GOT3 (cell line): ENCODE data around the gene UNC119.
"Not testable (repeated sequence)": the region's sequence is repeated elsewhere in the genome, so short reads cannot be mapped to it uniquely, and the experiment has no call there.

ENCODE experiments used
- DNase-seq: peaks from one replicate; lab custom pipeline; 2025; ENCODE audit warnings: mixed read lengths; lab: John Stamatoyannopoulos, UW

UNC119 gene

GRCh38 chr17:28552176-28552999 is at the start of gene UNC119:
TSS of gene UNC119 (minus strand) at chr17:28552624. CDS start at chr17:28552557, 67 bp downstream.
- no peak for DNase-seq

GRCh38 chr17:28599311-28600184 is 47.1 kb upstream of the UNC119 start:
- DNase-seq = peak; percentile 43

- DNase-seq = peak; percentile 70
These were observed 46.4 kb upstream of the UNC119 start, which contains the start of gene SPAG5 for GRCh38 chr17:28598799-28599310. TSS of gene SPAG5 (minus strand) at chr17:28599025. CDS start at chr17:28598946, 79 bp downstream.

- DNase-seq = no peak
These were observed 46.0 kb upstream of the UNC119 start for GRCh38 chr17:28598389-28598788.

GRCh38 chr17:28597606-28598383 is 45.4 kb upstream of the UNC119 start:
- DNase-seq = no peak

GRCh38 chr17:28592260-28592659 is 39.8 kb upstream of the UNC119 start:
- DNase-seq = no peak

GRCh38 chr17:28585851-28586250 is 33.4 kb upstream of the UNC119 start:
- DNase-seq = no peak

- DNase-seq = no peak
These were observed 32.0 kb upstream of the UNC119 start for GRCh38 chr17:28584434-28584833.

GRCh38 chr17:28582513-28582912 is 30.1 kb upstream of the UNC119 start:
- no peak for DNase-seq

GRCh38 chr17:28580959-28581358 is 28.5 kb upstream of the UNC119 start:
- no peak for DNase-seq

GRCh38 chr17:28579526-28579925 is 27.1 kb upstream of the UNC119 start:
- no peak for DNase-seq

GRCh38 chr17:28578246-28579195 is 26.1 kb upstream of the UNC119 start:
- DNase-seq = no peak

GRCh38 chr17:28577466-28577824 is 25.0 kb upstream of the UNC119 start:
- DNase-seq = no peak

GRCh38 chr17:28576758-28577465 is 24.5 kb upstream of the UNC119 start, which contains the start of gene ALDOC:
TSS of gene ALDOC (minus strand) at chr17:28576895. CDS start at chr17:28575532, 1,363 bp downstream.
- DNase-seq = no peak

GRCh38 chr17:28576016-28576415 is 23.6 kb upstream of the UNC119 start:
- not testable (repeated sequence) for DNase-seq

GRCh38 chr17:28575126-28575795 is 22.8 kb upstream of the UNC119 start:
- no peak for DNase-seq

GRCh38 chr17:28574526-28574925 is 22.1 kb upstream of the UNC119 start:
- DNase-seq = no peak

GRCh38 chr17:28573966-28574480 is 21.6 kb upstream of the UNC119 start:
- DNase-seq = no peak

GRCh38 chr17:28573521-28573920 is 21.1 kb upstream of the UNC119 start:
- no peak for DNase-seq
